GM13976 (cell line): Measurements from ENCODE around the gene BRIP1.
"Not testable (repeated sequence)": the region's sequence is repeated elsewhere in the genome, so short reads cannot be mapped to it uniquely, and the experiment has no call there.

Experiments
- DNase-seq: peaks from one replicate; pipeline ENCODE4 v3.0.0; 2012; ENCODE audit warnings: low spot score
- in situ Hi-C: fragments of 300-500 bp; cut with MboI; formaldehyde crosslinking; loops from one replicate; pipeline ENCODE4 v1.12.0; 2022; ENCODE audit warnings: low sequenced_read_pairs, mixed read lengths, inconsistent platforms; ENCODE audit not compliant: unreplicated experiment
- TF ChIP-seq, protein P1 (sequence below): IDR thresholded peaks from 2 replicates; pipeline ENCODE4 v1.5.1; 2012; ENCODE audit warnings: borderline replicate concordance, mild to moderate bottlenecking; ENCODE audit not compliant: insufficient read depth; ENCODE audit errors: extremely low read depth, missing control alignments, control extremely low read depth

Gene BRIP1

GRCh38 chr17:61825448-61826137, 37.7 kb downstream of the BRIP1 start:
- no peak for DNase-seq
- in situ Hi-C loops: loop anchor here (25.0 kb wide), 1 partner anchor 413 kb away; no protein-coding TSS in a partner anchor
- TF ChIP-seq, protein P1, sequence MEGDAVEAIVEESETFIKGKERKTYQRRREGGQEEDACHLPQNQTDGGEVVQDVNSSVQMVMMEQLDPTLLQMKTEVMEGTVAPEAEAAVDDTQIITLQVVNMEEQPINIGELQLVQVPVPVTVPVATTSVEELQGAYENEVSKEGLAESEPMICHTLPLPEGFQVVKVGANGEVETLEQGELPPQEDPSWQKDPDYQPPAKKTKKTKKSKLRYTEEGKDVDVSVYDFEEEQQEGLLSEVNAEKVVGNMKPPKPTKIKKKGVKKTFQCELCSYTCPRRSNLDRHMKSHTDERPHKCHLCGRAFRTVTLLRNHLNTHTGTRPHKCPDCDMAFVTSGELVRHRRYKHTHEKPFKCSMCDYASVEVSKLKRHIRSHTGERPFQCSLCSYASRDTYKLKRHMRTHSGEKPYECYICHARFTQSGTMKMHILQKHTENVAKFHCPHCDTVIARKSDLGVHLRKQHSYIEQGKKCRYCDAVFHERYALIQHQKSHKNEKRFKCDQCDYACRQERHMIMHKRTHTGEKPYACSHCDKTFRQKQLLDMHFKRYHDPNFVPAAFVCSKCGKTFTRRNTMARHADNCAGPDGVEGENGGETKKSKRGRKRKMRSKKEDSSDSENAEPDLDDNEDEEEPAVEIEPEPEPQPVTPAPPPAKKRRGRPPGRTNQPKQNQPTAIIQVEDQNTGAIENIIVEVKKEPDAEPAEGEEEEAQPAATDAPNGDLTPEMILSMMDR: no peak

GRCh38 chr17:61822326-61823285, 40.7 kb downstream of the BRIP1 start:
- no peak for DNase-seq
- in situ Hi-C loops: no loop called here
- TF ChIP-seq, protein P1: no peak

DNA sequence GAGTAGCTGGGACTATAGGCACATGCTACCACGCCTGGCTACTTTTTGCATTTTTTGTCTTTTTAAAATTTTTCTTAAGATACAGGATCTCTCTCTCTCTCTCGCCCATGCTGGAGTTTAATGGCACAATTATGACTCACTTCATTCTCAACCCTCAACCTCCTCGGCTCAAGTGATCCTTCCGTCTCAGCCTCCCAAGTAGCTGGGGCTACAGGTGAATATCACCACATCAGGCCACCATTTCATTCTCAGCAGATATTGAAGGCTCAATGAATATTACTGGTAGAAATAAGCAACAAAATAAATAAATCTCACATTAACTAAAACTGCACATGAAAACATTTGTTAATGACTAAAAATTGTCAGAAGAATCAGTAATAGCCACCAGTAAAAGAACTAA, 41.7 kb downstream of the BRIP1 start:
- TF ChIP-seq, protein P1: no peak
- no peak for DNase-seq

GRCh38 chr17:61819265-61819664, 44.1 kb downstream of the BRIP1 start:
- in situ Hi-C loops, DNase-seq: not testable (repeated sequence)

More for the DNA sequence above, 41.7 kb downstream of the BRIP1 start:
- in situ Hi-C loops: no loop called here

DNA sequence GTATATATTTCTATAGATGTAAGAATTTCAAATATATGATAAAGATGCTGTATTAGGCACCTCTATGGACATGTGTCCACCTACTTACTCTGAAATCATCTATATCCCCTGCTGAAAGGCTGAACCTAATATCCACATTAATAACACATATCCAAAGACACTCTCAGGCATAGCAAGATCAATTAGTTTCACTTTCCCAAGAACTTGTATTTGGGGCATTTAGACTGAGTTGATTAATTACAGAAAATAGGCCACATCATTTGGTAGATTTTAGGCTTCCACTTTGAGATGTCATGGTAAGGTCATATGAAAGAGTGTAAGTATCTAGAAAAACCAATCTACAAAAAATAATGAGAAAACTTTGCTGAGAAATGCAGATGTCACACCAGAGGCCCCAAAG, 45.1 kb downstream of the BRIP1 start:
- DNase-seq: no peak
- TF ChIP-seq, protein P1: no peak
- in situ Hi-C loops: no loop called here

DNA sequence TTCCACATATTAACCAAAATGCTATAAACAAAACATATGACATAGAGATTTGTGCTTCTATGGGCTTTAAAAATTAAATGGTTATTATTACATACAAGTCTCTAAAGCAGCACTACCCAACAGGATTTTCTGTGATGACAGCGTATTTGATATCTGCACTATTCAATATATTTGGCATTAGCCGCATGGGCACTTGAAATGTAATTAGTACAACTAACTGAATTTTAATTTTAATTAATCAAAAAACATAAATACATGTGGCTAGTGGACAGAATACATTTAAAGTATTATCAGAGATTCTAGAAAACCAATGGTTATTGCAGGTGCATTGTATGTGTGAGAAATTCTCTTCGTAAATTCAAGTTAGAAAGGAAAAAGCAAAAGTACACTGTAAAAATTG, 45.9 kb downstream of the BRIP1 start:
- DNase-seq: no peak
- in situ Hi-C loops: no loop called here
- TF ChIP-seq, protein P1: no peak

GRCh38 chr17:61816538-61816937, 46.8 kb downstream of the BRIP1 start:
- in situ Hi-C loops: no loop called here
- TF ChIP-seq, protein P1: no peak
- DNase-seq: no peak
